Measurements from ENCODE around the gene NTHL1.

GRCh38 chr16:2008631-2009163 is 38.9 kb downstream of the NTHL1 start:
- TF ChIP-seq CTCF (conservative IDR thresholded peaks at IDR 0.05) (no peak), ZFX (IDR thresholded peaks at IDR 0.05) (no peak)
